ENCODE measurements around the gene MAMLD1. TPM values are rescaled to one million over a fixed set of nuclear protein-coding genes. Genes with fewer than 3 reads are reported as not detected.

Gene MAMLD1
- total and polyA plus RNA-seq, 5 donors from 2014 or later = 0.14 to 1.7 (median 0.45) TPM

- peaks cover 0 to 17% (median 5%) of the 10 kb centered on the region in 4 donors for H3K4me1 Mint-ChIP-seq
- peak overlapping the region in 1 of 4 donors; percentile 9 for H3K4me3 Mint-ChIP-seq
- peaks cover 8% of the 10 kb centered on the region for H3K27me3 ChIP-seq (ENCODE audit: control insufficient read depth, insufficient read depth, low read length)
Observed at GRCh38 chrX:150357790-150358189, 5.3 kb upstream of the MAMLD1 start.

DNA sequence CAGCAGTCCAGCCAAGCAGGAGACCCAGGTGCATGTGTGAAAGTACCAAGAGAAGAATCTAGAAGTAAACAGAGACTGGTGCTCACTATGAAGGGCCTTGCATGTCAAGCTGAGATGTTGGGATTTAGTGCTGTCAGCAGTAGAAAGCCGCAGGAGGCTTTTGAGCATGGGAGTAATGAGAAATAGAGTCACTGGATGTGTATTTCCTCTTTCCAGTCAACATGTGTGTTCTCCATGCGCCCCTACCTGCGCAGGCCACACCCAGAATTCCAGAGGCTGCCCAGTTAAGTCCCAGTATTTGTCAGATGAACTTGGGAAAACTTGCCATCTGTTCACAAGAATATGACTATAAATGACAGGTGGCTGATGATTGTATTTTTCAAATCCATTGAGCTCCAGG lies 4.5 kb upstream of the MAMLD1 start:
- Mint-ChIP-seq H3K4me1 (peaks cover 0 to 17% (median 5%) of the 10 kb centered on the region in 4 donors), H3K27ac (no peak overlapping the region), H3K36me3 (no peaks in the 10 kb centered on the region), H3K9me3 (peaks cover 0 to 2% (median 0%) of the 10 kb centered on the region in 7 donors), H3K4me3 (peak overlapping the region in 2 of 4 donors; percentile 9 to 63), H3K27me3 (peaks cover 28% of the 10 kb centered on the region)
- Histone ChIP-seq H3K4me3 (ENCODE audit: low read depth, low read length) (no peak overlapping the region), H3K36me3 (ENCODE audit: control insufficient read depth, insufficient read depth, low read length) (no peaks in the 10 kb centered on the region), H3K27ac (ENCODE audit: insufficient read depth, low read length, poor library complexity, severe bottlenecking) (no peak overlapping the region), H3K4me1 (ENCODE audit: control insufficient read depth, insufficient read depth, low read length, poor library complexity, severe bottlenecking) (peaks cover 19% of the 10 kb centered on the region), H3K27me3 (ENCODE audit: control insufficient read depth, insufficient read depth, low read length) (peaks cover 8% of the 10 kb centered on the region), H3K9me3 (ENCODE audit: control insufficient read depth in 2 of 2, low read length in 2 of 2) (no peaks in the 10 kb centered on the region)
- no peak for DNase-seq
- no peak for ATAC-seq (ENCODE audit: low read depth in 2 of 2)

More at GRCh38 chrX:150357790-150358189, 5.3 kb upstream of the MAMLD1 start:
- H3K4me1 ChIP-seq (ENCODE audit: control insufficient read depth, insufficient read depth, low read length, poor library complexity, severe bottlenecking) = peaks cover 14% of the 10 kb centered on the region
- ATAC-seq (ENCODE audit: low read depth in 2 of 2) (no peak), DNase-seq (no peak)
- H3K27ac Mint-ChIP-seq = no peak overlapping the region
- H3K36me3 ChIP-seq (ENCODE audit: control insufficient read depth, insufficient read depth, low read length) = no peaks in the 10 kb centered on the region
- H3K27ac ChIP-seq (ENCODE audit: insufficient read depth, low read length, poor library complexity, severe bottlenecking) = no peak overlapping the region
- H3K9me3 ChIP-seq (ENCODE audit: control insufficient read depth in 2 of 2, low read length in 2 of 2) = no peaks in the 10 kb centered on the region
- H3K27me3 Mint-ChIP-seq = peaks cover 28% of the 10 kb centered on the region
- no peak overlapping the region for H3K4me3 ChIP-seq (ENCODE audit: low read depth, low read length)
- H3K36me3 Mint-ChIP-seq = no peaks in the 10 kb centered on the region
- peaks cover 0 to 2% (median 0%) of the 10 kb centered on the region in 7 donors for H3K9me3 Mint-ChIP-seq

- peaks cover 28% of the 10 kb centered on the region for H3K27me3 Mint-ChIP-seq
- Histone ChIP-seq H3K27ac (ENCODE audit: insufficient read depth, low read length, poor library complexity, severe bottlenecking) (no peak overlapping the region), H3K36me3 (ENCODE audit: control insufficient read depth, insufficient read depth, low read length) (no peaks in the 10 kb centered on the region), H3K9me3 (ENCODE audit: control insufficient read depth in 2 of 2, low read length in 2 of 2) (no peaks in the 10 kb centered on the region), H3K27me3 (ENCODE audit: control insufficient read depth, insufficient read depth, low read length) (peaks cover 8% of the 10 kb centered on the region), H3K4me1 (ENCODE audit: control insufficient read depth, insufficient read depth, low read length, poor library complexity, severe bottlenecking) (peaks cover 24% of the 10 kb centered on the region), H3K4me3 (ENCODE audit: low read depth, low read length) (no peak overlapping the region)
- H3K9me3 Mint-ChIP-seq = peaks cover 0 to 2% (median 0%) of the 10 kb centered on the region in 7 donors
- no peak for DNase-seq
- H3K36me3 Mint-ChIP-seq = no peaks in the 10 kb centered on the region
- no peak overlapping the region for H3K27ac Mint-ChIP-seq
- peaks cover 0 to 21% (median 5%) of the 10 kb centered on the region in 4 donors for H3K4me1 Mint-ChIP-seq
- ATAC-seq (ENCODE audit: low read depth in 2 of 2) = no peak
- H3K4me3 Mint-ChIP-seq = peak overlapping the region; percentile 23 to 80 (median 30)
Observed at GRCh38 chrX:150360331-150360730, 2.8 kb upstream of the MAMLD1 start.

DNA sequence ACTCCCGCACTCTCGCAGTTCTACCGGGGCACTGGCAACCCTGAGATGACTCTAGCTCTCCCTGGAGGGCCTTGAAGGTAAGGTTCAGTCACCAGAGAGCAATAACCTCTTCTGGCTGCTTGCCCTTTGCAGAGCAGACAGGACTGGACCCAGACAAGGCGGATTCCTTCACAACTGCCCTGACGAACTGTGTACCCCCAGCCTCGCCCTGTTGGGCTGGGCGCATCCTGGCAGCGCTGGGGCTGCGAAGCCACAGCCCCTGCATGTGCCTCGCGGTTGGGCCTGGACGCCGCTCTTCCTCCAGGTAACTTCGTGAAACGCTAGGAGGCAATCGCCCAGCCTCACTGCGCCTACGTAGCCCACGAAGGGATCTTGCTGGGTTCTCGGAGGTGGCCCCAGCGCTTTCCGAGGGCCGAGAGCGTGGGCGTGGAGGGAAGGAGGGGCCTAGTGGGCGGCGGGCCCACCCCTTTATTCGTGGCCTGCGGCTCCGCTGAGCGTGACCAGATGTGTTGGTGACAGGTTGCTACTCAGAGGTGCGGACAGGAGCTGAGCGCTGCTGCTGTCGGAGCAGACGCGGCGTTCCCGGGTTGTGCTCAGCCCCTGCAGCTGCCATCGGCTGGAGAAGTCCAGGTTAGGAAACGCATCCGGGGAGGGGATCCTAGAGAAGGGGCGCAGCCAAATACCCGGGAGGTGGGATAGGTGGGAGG lies 1.9 kb upstream of the MAMLD1 start:
- no peak overlapping the region for H3K27ac Mint-ChIP-seq
- Histone ChIP-seq H3K27me3 (ENCODE audit: control insufficient read depth, insufficient read depth, low read length) (peaks cover 8% of the 10 kb centered on the region), H3K9me3 (ENCODE audit: control insufficient read depth in 2 of 2, low read length in 2 of 2) (no peaks in the 10 kb centered on the region), H3K4me3 (ENCODE audit: low read depth, low read length) (no peak overlapping the region), H3K27ac (ENCODE audit: insufficient read depth, low read length, poor library complexity, severe bottlenecking) (no peak overlapping the region), H3K4me1 (ENCODE audit: control insufficient read depth, insufficient read depth, low read length, poor library complexity, severe bottlenecking) (peaks cover 33% of the 10 kb centered on the region), H3K36me3 (ENCODE audit: control insufficient read depth, insufficient read depth, low read length) (no peaks in the 10 kb centered on the region)
- peaks cover 0 to 29% (median 5%) of the 10 kb centered on the region in 4 donors for H3K4me1 Mint-ChIP-seq
- H3K9me3 Mint-ChIP-seq = peaks cover 0 to 2% (median 0%) of the 10 kb centered on the region in 7 donors
- peaks cover 30% of the 10 kb centered on the region for H3K27me3 Mint-ChIP-seq
- ATAC-seq (ENCODE audit: low read depth in 2 of 2) (no peak), DNase-seq (peak in 1 of 3 donors; percentile 26)
- H3K4me3 Mint-ChIP-seq = peak overlapping the region; percentile 23 to 86 (median 72)
- no peaks in the 10 kb centered on the region for H3K36me3 Mint-ChIP-seq

GRCh38 chrX:150361777-150362351 lies 1.3 kb upstream of the MAMLD1 start:
- H3K36me3 Mint-ChIP-seq = no peaks in the 10 kb centered on the region
- Histone ChIP-seq H3K27ac (ENCODE audit: insufficient read depth, low read length, poor library complexity, severe bottlenecking) (no peak overlapping the region), H3K27me3 (ENCODE audit: control insufficient read depth, insufficient read depth, low read length) (peaks cover 8% of the 10 kb centered on the region), H3K4me1 (ENCODE audit: control insufficient read depth, insufficient read depth, low read length, poor library complexity, severe bottlenecking) (peaks cover 36% of the 10 kb centered on the region), H3K9me3 (ENCODE audit: control insufficient read depth in 2 of 2, low read length in 2 of 2) (no peaks in the 10 kb centered on the region), H3K36me3 (ENCODE audit: control insufficient read depth, insufficient read depth, low read length) (no peaks in the 10 kb centered on the region), H3K4me3 (ENCODE audit: low read depth, low read length) (peak overlapping the region; percentile 59)
- no peak for ATAC-seq (ENCODE audit: low read depth in 2 of 2)
- H3K4me1 Mint-ChIP-seq = peaks cover 0 to 35% (median 5%) of the 10 kb centered on the region in 4 donors
- peak overlapping the region in 1 of 3 donors; percentile 91 for H3K27ac Mint-ChIP-seq
- peaks cover 0 to 4% (median 0%) of the 10 kb centered on the region in 7 donors for H3K9me3 Mint-ChIP-seq
- peaks cover 37% of the 10 kb centered on the region for H3K27me3 Mint-ChIP-seq
- peak in 1 of 3 donors; percentile 16 for DNase-seq
- H3K4me3 Mint-ChIP-seq = peak overlapping the region; percentile 79 to 87 (median 83)

DNA sequence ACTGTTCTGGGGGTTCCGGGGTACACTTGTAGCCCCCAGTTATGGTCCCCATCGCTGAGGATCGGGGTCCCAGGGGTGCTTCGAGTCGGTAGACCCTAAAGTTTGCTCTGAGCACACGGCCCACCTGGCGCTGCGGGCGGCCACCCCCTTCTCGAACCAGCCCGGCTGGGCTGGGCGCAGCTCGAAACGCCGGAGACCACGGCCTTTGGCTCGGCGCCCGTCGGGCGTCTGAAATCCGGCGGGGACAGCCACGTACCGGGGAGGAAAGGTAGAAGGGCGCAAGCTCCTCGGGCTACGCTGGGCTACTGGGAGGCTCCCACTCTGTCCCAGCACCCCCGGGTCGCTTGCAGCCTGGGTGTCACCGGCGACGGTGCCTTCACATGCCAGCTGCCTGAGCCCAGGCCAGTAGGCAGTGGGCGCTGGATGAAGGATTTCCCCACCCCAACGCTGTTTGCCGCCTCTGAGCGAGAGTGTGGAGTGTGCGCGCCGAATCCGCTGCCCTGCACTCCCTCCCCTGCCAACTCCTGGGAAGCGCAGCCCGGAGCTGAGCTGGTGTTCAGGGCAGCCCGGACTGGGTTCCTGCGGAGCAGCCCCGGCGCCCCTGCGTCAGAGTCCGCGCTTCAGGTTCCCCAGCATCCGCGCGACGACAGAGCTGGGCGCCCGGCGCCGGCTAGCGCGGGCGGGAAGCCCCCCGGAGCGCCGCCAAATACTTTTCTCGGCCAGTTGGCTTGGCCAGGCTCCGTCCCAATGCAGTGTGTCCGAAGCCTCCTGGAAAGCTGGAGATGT lies 637 bp downstream of the MAMLD1 start:
- peaks cover 35% of the 10 kb centered on the region for H3K27me3 Mint-ChIP-seq
- H3K9me3 Mint-ChIP-seq = peaks cover 0 to 5% (median 0%) of the 10 kb centered on the region in 7 donors
- peaks cover 8% of the 10 kb centered on the region for H3K27me3 ChIP-seq (ENCODE audit: control insufficient read depth, insufficient read depth, low read length)
- no peaks in the 10 kb centered on the region for H3K36me3 ChIP-seq (ENCODE audit: control insufficient read depth, insufficient read depth, low read length)
- ATAC-seq (ENCODE audit: low read depth in 2 of 2) (no peak), DNase-seq (peak in 2 of 3 donors; percentile 5 to 8)
- H3K4me1 ChIP-seq (ENCODE audit: control insufficient read depth, insufficient read depth, low read length, poor library complexity, severe bottlenecking) = peaks cover 36% of the 10 kb centered on the region
- no peak overlapping the region for H3K27ac Mint-ChIP-seq
- H3K4me3 ChIP-seq (ENCODE audit: low read depth, low read length) = peak overlapping the region; percentile 19
- H3K4me3 Mint-ChIP-seq = peak overlapping the region; percentile 79 to 81 (median 80)
- peaks cover 0 to 37% (median 5%) of the 10 kb centered on the region in 4 donors for H3K4me1 Mint-ChIP-seq
- H3K9me3 ChIP-seq (ENCODE audit: control insufficient read depth in 2 of 2, low read length in 2 of 2) = no peaks in the 10 kb centered on the region
- no peak overlapping the region for H3K27ac ChIP-seq (ENCODE audit: insufficient read depth, low read length, poor library complexity, severe bottlenecking)
- no peaks in the 10 kb centered on the region for H3K36me3 Mint-ChIP-seq

DNA sequence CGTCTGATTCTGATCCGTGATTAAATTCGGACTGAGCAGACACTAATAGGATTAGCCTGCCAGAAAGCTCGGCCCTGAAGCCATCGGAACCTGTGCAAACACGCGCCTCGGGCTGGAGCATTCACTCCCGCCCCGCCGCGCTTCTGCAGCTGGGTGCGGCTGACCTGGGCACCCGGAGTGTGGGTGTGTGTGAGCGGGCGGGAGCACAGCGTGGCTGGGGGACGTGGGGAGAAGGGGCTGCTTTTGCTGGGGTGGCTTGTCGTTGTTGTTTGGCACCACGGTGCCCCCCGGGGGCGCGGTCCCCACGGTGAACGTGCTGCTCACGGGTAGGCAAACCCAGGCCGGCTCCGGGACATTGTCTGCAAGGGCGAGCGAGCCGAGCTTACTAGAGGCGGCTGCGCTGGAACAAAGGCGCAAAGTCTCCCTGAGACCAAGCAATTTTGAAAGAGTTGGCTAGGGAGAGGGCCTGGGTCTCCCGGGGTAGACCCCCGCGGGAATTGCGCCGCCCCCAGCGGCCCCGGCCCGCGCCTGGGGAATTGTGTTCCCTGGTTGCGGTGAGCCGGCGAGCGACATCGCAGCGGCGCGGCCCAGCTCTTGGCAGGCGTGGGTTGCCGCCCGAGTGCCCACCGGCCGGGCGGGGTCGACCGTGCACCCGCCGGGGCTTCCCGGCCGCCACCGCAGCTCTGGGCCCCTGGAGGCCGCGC lies 1.4 kb downstream of the MAMLD1 start:
- Mint-ChIP-seq H3K27ac (no peak overlapping the region), H3K4me3 (peak overlapping the region; percentile 72 to 81 (median 80)), H3K27me3 (peaks cover 34% of the 10 kb centered on the region), H3K36me3 (no peaks in the 10 kb centered on the region), H3K4me1 (peaks cover 0 to 37% (median 5%) of the 10 kb centered on the region in 4 donors), H3K9me3 (peaks cover 0 to 5% (median 0%) of the 10 kb centered on the region in 7 donors)
- Histone ChIP-seq H3K4me1 (ENCODE audit: control insufficient read depth, insufficient read depth, low read length, poor library complexity, severe bottlenecking) (peaks cover 36% of the 10 kb centered on the region), H3K27me3 (ENCODE audit: control insufficient read depth, insufficient read depth, low read length) (peaks cover 8% of the 10 kb centered on the region), H3K27ac (ENCODE audit: insufficient read depth, low read length, poor library complexity, severe bottlenecking) (no peak overlapping the region), H3K4me3 (ENCODE audit: low read depth, low read length) (no peak overlapping the region), H3K9me3 (ENCODE audit: control insufficient read depth in 2 of 2, low read length in 2 of 2) (no peaks in the 10 kb centered on the region), H3K36me3 (ENCODE audit: control insufficient read depth, insufficient read depth, low read length) (no peaks in the 10 kb centered on the region)
- ATAC-seq (ENCODE audit: low read depth in 2 of 2) = no peak
- DNase-seq = peak in 2 of 3 donors; percentile 6 to 19
